Measurements from ENCODE around the gene OPN4. TPM values are rescaled to one million over a fixed set of nuclear protein-coding genes. Genes with fewer than 3 reads are reported as not detected.

OPN4 gene
- total and polyA plus RNA-seq, 2 donors (not counting 3 experiments of a cell fraction or from before 2014, with no cell fraction given): not detected

DNA sequence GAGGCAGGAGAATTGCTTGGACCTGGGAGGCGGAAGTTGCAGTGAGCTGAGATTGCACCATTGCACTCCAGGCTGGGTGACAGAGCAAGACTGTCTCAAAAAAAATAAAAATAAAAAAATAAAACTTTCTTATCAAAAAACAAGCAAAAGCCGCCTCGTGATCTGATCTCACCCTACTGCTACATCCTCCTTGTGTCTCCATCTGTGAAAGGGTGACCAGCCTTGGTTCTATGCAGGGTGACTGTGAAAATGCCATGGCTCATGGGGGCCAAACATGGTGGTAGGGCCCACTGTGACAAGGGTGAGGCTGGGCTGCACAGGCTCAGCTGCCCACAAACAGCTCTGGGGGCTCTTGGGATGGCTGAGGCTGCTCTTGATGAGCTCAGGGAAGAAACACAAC lies 968 bp upstream of the OPN4 start:
- intact Hi-C loops (cut with micrococcal nuclease) (no loop called here), dilution Hi-C loops (cut with MboI; ENCODE audit: extremely low pct_ligation_motif_present, low sequenced_read_pairs) (no loop called here)
- CTCF ChIA-PET: no interaction called here
- TF ChIP-seq GATA2 (IDR thresholded peaks at IDR 0.05; ENCODE audit: insufficient read depth, insufficient read length, low read depth, low read length): no peak
- no peaks in the 10 kb centered on the region for H3K9me1 ChIP-seq (replicated peaks; ENCODE audit: control insufficient read depth, extremely low read depth, insufficient read depth, low read length)
- H3K36me3 ChIP-seq (ENCODE audit: control insufficient read depth in 2 of 2, extremely low read depth in 1 of 2, insufficient read depth in 2 of 2, low read length in 2 of 2): no peaks in the 10 kb centered on the region
- no peak overlapping the region for H3K4me3 ChIP-seq (replicated peaks in 1 of 3; ENCODE audit: insufficient read depth in 1 of 3, low read depth in 1 of 3, low read length in 3 of 3)
- no peaks in the 10 kb centered on the region for H3K9me3 ChIP-seq (replicated peaks; ENCODE audit: control insufficient read depth, insufficient read depth, low read length)
- no TSS peak for BruUV-seq (replicated peaks)
- DNase-seq (ENCODE audit: low read depth, low spot score) (no peak), FAIRE-seq (no peak)
- H3K79me2 ChIP-seq (ENCODE audit: control insufficient read depth, insufficient read depth, low read length): no peaks in the 10 kb centered on the region
- H3K27ac ChIP-seq (ENCODE audit: insufficient read depth, low read depth, low read length): no peak overlapping the region
- POLR2A ChIA-PET: no interaction called here
- H3K27me3 ChIP-seq (ENCODE audit: control insufficient read depth in 2 of 2, insufficient read depth in 2 of 2, low read length in 2 of 2): no peaks in the 10 kb centered on the region
- no peak overlapping the region for H2AFZ ChIP-seq (ENCODE audit: low read depth, low read length)
- no peak overlapping the region for H3K4me2 ChIP-seq (ENCODE audit: insufficient read depth, low read length)
- no peaks in the 10 kb centered on the region for H4K20me1 ChIP-seq (replicated peaks; ENCODE audit: control insufficient read depth, extremely low read depth, insufficient read depth, low read length)
- H3K9ac ChIP-seq (replicated peaks; ENCODE audit: extremely low read depth, insufficient read depth, low read length): no peak overlapping the region
- no peaks in the 10 kb centered on the region for H3K4me1 ChIP-seq (ENCODE audit: control insufficient read depth, extremely low read depth, insufficient read depth, low read length)

DNA sequence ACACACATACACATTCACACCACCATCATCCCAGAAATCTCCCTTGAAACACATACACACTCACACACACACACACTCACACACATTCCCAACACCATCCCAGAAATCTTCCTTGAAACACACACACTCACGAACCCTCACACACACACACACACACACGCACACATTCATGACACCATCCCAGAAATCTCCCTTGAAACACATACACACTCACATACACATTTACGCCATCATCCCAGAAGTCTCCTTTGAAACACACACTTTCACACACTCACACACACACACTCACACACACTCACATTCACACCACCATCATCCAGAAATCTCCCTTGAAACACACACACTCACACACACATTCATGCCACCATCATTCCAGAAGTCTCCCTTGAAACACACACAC lies 360 bp upstream of the OPN4 start:
- TF ChIP-seq JUN (IDR thresholded peaks at IDR 0.05; ENCODE audit: borderline replicate concordance, insufficient read depth, insufficient read length, low read depth) (no peak), GATA2 (IDR thresholded peaks at IDR 0.05; ENCODE audit: insufficient read depth, insufficient read length, low read depth, low read length) (no peak), EZH2 (IDR thresholded peaks at IDR 0.05; ENCODE audit: borderline replicate concordance, low read depth, low read length, severe bottlenecking) (no peak), MYC (IDR thresholded peaks at IDR 0.05; ENCODE audit: low read depth, low read length) (no peak), POLR2A (IDR thresholded peaks at IDR 0.05; ENCODE audit: low read depth, low read length) (no peak), FOS (IDR thresholded peaks at IDR 0.05; ENCODE audit: borderline replicate concordance, insufficient read depth, low read length) (no peak), POLR2AphosphoS5 (IDR thresholded peaks at IDR 0.05; ENCODE audit: insufficient read depth, low read depth, low read length) (no peak)
- TF ChIP-seq, protein P1, sequence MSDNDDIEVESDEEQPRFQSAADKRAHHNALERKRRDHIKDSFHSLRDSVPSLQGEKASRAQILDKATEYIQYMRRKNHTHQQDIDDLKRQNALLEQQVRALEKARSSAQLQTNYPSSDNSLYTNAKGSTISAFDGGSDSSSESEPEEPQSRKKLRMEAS (IDR thresholded peaks at IDR 0.05; ENCODE audit: insufficient read depth, insufficient read length): no peak
- TF ChIP-seq, protein P2, sequence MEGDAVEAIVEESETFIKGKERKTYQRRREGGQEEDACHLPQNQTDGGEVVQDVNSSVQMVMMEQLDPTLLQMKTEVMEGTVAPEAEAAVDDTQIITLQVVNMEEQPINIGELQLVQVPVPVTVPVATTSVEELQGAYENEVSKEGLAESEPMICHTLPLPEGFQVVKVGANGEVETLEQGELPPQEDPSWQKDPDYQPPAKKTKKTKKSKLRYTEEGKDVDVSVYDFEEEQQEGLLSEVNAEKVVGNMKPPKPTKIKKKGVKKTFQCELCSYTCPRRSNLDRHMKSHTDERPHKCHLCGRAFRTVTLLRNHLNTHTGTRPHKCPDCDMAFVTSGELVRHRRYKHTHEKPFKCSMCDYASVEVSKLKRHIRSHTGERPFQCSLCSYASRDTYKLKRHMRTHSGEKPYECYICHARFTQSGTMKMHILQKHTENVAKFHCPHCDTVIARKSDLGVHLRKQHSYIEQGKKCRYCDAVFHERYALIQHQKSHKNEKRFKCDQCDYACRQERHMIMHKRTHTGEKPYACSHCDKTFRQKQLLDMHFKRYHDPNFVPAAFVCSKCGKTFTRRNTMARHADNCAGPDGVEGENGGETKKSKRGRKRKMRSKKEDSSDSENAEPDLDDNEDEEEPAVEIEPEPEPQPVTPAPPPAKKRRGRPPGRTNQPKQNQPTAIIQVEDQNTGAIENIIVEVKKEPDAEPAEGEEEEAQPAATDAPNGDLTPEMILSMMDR (IDR thresholded peaks at IDR 0.05; ENCODE audit: extremely low read depth in 1 of 2, insufficient read depth in 1 of 2, low read depth in 1 of 2, low read length in 2 of 2): no peak
- Histone ChIP-seq H3K9ac (replicated peaks; ENCODE audit: extremely low read depth, insufficient read depth, low read length) (no peak overlapping the region), H3K27ac (ENCODE audit: insufficient read depth, low read depth, low read length) (no peak overlapping the region), H3K4me3 (replicated peaks in 1 of 3; ENCODE audit: insufficient read depth in 1 of 3, low read depth in 1 of 3, low read length in 3 of 3) (no peak overlapping the region), H3K36me3 (ENCODE audit: control insufficient read depth in 2 of 2, extremely low read depth in 1 of 2, insufficient read depth in 2 of 2, low read length in 2 of 2) (no peaks in the 10 kb centered on the region), H3K27me3 (ENCODE audit: control insufficient read depth in 2 of 2, insufficient read depth in 2 of 2, low read length in 2 of 2) (no peaks in the 10 kb centered on the region), H4K20me1 (replicated peaks; ENCODE audit: control insufficient read depth, extremely low read depth, insufficient read depth, low read length) (no peaks in the 10 kb centered on the region), H3K79me2 (ENCODE audit: control insufficient read depth, insufficient read depth, low read length) (no peaks in the 10 kb centered on the region), H2AFZ (ENCODE audit: low read depth, low read length) (no peak overlapping the region), H3K4me1 (ENCODE audit: control insufficient read depth, extremely low read depth, insufficient read depth, low read length) (no peaks in the 10 kb centered on the region), H3K4me2 (ENCODE audit: insufficient read depth, low read length) (no peak overlapping the region), H3K9me3 (replicated peaks; ENCODE audit: control insufficient read depth, insufficient read depth, low read length) (no peaks in the 10 kb centered on the region), H3K9me1 (replicated peaks; ENCODE audit: control insufficient read depth, extremely low read depth, insufficient read depth, low read length) (no peaks in the 10 kb centered on the region)
- no TSS peak for BruUV-seq (replicated peaks)
- no peak for DNase-seq (ENCODE audit: low read depth, low spot score)
- intact Hi-C loops (cut with micrococcal nuclease): no loop called here
- no peak for FAIRE-seq
- CTCF ChIA-PET: no interaction called here
- dilution Hi-C loops (cut with MboI; ENCODE audit: extremely low pct_ligation_motif_present, low sequenced_read_pairs): no loop called here
- POLR2A ChIA-PET: no interaction called here

Measured in endothelial cell of umbilical vein (primary cell).